CD4-positive, alpha-beta T cell (primary cell): ENCODE measurements around the gene RAPGEF2. TPM values are rescaled to one million over a fixed set of nuclear protein-coding genes. Genes with fewer than 3 reads are reported as not detected.

Experiments
- ATAC-seq: fragments of 200-7000 bp; cut with Tn5 transposase; one replicate; pipeline ENCODE4 v1.10.0; 2022; ENCODE audit warnings: mild to moderate bottlenecking; ENCODE audit not compliant: poor library complexity
- CTCF ChIA-PET: fragments of 350-600 bp; sonication (Branson Sonifier 250); formaldehyde crosslinking; loops from one replicate; lab custom pipeline; 2021; ENCODE audit warnings: antibody characterized with exemption, inconsistent platforms; lab: Charles Lee
- POLR2A ChIA-PET: fragments of 350-600 bp; sonication (Branson Sonifier 250); formaldehyde crosslinking; loops from one replicate; lab custom pipeline; 2021; ENCODE audit warnings: antibody characterized with exemption, inconsistent platforms; lab: Charles Lee
- DNase-seq, 14 experiments: peaks; one replicate each; pipeline ENCODE4 v3.0.0-alpha.2; 2013 to 2020; ENCODE audit warnings: mixed read lengths in 2 of 14
- H3K27ac ChIP-seq, 2 donors: one replicate each; pipeline versions ENCODE4 v1.5.1 to v1.7.0; 2013; ENCODE audit warnings: low read length in 2 of 2, low read depth in 1 of 2, mild to moderate bottlenecking in 1 of 2
- H3K27me3 ChIP-seq, 2 experiments: 1 replicate in 1 of 2; 2 replicates in 1 of 2; pipeline versions ENCODE4 v1.6.1 to v1.7.0; 2013; ENCODE audit warnings: low read length in 2 of 2, control low read depth in 1 of 2, mild to moderate bottlenecking in 1 of 2, moderate library complexity in 1 of 2; ENCODE audit not compliant: insufficient read depth in 2 of 2, control insufficient read depth in 1 of 2
- H3K36me3 ChIP-seq: one replicate; pipeline ENCODE4 v1.6.1; 2013; ENCODE audit warnings: low read length, control low read depth; ENCODE audit not compliant: insufficient read depth
- H3K4me1 ChIP-seq: one replicate; pipeline ENCODE4 v1.6.1; 2013; ENCODE audit warnings: low read length, control low read depth; ENCODE audit not compliant: insufficient read depth
- H3K4me3 ChIP-seq: one replicate; pipeline ENCODE4 v1.5.1; 2013; ENCODE audit warnings: mild to moderate bottlenecking, low read length, moderate library complexity
- H3K9me3 ChIP-seq, 2 experiments: 1 replicate in 1 of 2; 2 replicates in 1 of 2; pipeline versions ENCODE4 v1.6.1 to v1.7.0; 2013; ENCODE audit warnings: low read length in 2 of 2, mild to moderate bottlenecking in 2 of 2, control low read depth in 1 of 2, moderate library complexity in 1 of 2; ENCODE audit not compliant: control insufficient read depth in 1 of 2, insufficient read depth in 1 of 2
- H3K27ac Mint-ChIP-seq: one replicate; pipeline ENCODE4 v1.8.0; 2020; ENCODE audit warnings: mixed read lengths
- H3K27me3 Mint-ChIP-seq: one replicate; pipeline ENCODE4 v1.8.0; 2021; ENCODE audit warnings: mixed read lengths
- H3K36me3 Mint-ChIP-seq: one replicate; pipeline ENCODE4 v1.8.0; 2021; ENCODE audit warnings: low read depth, mixed read lengths
- H3K4me1 Mint-ChIP-seq: one replicate; pipeline ENCODE4 v1.8.0; 2021; ENCODE audit warnings: low read depth, mixed read lengths
- H3K4me3 Mint-ChIP-seq: one replicate; pipeline ENCODE4 v1.8.0; 2020; ENCODE audit warnings: mild to moderate bottlenecking, mixed read lengths
- H3K9me3 Mint-ChIP-seq: one replicate; pipeline ENCODE4 v1.8.0; 2020; ENCODE audit warnings: mixed read lengths
- intact Hi-C, 2 experiments: fragments of 100-400 bp; cut with DNase I in 1 of 2; cut with micrococcal nuclease in 1 of 2; formaldehyde crosslinking; loops; one replicate each; pipeline versions ENCODE4 v1.15.1 to v1.9.0; 2023 to 2025; cut with DNase I, micrococcal nuclease
- total RNA-seq, 174 experiments: library from RNA in 2 of 174; stranded (reverse) in 2 of 174; gene quantifications; one replicate each; pipeline ENCODE4 v1.2.3 and lab custom pipeline; 2021 to 2026
- TF ChIP-seq, protein P1 (sequence below): fragments of 200-600 bp; IDR thresholded peaks from one replicate; pipeline ENCODE4 v1.8.0; 2022; ENCODE audit warnings: antibody characterized with exemption, mild to moderate bottlenecking

RAPGEF2 gene
- total RNA-seq, 2 experiments from 2014 or later, result 25.6 to 26.4 TPM

DNA sequence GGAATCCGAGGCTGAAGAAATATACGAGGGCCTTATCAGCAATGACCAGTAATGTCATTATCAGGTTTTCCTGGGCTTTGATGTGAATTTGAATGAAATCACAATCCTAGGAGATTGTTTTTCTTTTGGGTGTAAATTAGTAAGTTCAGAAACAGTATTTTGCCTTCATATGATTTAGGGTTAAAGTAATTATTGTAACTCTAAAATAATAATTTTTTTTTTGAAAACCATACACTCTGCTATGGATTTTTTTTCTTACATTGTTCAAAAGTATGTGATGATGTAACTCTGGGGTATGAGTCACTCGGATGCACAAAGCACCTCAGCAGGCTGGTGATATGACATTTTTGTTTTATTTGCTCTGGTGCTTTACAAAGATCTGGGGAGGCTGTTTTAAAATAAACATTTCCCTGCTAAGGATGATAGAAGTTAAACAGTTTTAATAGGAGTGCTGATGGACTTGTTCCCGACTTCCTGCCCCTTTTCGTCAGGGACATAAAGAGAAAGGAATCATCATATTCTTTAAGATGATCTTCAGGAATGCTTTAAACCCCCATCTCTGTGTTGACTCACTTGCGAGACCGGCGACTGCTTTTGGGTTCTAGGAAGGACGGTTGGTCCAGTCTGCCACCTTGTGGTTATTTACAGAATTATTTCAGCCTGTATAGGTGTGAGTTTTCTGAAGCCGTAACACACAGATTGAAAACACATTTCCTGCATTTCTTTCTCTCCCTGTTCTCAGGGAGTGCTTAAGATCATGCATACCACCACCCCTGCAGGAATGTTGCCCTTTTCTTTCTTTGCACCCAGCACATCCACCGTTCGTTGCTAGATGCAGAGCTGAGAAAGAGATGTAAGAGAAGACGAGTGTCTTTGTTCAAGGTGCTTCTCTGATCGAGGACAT lies 72.5 kb downstream of the RAPGEF2 start:
- ChIA-PET POLR2A (no interaction called here), CTCF (interaction anchor here (0.7 to 1.0 kb wide), 3 partner anchors 20 to 319 kb away, joined by 3 to 4 read pairs (median 3); no protein-coding TSS in a partner anchor)
- H3K36me3 ChIP-seq, result no peaks in the 10 kb centered on the region
- H3K4me1 ChIP-seq, result peaks cover 6% of the 10 kb centered on the region
- Mint-ChIP-seq H3K4me1 (peaks cover 49% of the 10 kb centered on the region), H3K36me3 (no peaks in the 10 kb centered on the region), H3K9me3 (no peaks in the 10 kb centered on the region), H3K4me3 (no peak overlapping the region), H3K27ac (no peak overlapping the region), H3K27me3 (no peaks in the 10 kb centered on the region)
- TF ChIP-seq, protein P1, sequence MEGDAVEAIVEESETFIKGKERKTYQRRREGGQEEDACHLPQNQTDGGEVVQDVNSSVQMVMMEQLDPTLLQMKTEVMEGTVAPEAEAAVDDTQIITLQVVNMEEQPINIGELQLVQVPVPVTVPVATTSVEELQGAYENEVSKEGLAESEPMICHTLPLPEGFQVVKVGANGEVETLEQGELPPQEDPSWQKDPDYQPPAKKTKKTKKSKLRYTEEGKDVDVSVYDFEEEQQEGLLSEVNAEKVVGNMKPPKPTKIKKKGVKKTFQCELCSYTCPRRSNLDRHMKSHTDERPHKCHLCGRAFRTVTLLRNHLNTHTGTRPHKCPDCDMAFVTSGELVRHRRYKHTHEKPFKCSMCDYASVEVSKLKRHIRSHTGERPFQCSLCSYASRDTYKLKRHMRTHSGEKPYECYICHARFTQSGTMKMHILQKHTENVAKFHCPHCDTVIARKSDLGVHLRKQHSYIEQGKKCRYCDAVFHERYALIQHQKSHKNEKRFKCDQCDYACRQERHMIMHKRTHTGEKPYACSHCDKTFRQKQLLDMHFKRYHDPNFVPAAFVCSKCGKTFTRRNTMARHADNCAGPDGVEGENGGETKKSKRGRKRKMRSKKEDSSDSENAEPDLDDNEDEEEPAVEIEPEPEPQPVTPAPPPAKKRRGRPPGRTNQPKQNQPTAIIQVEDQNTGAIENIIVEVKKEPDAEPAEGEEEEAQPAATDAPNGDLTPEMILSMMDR, result peak; percentile 87
- intact Hi-C loops, result loop anchor here (1.0 to 10.0 kb wide), 8 partner anchors 71 to 923 kb away; partner anchors contain the start of gene RAPGEF2 (in 2 of the 2)
- ATAC-seq (peak; percentile 94), DNase-seq (peak; percentile 27 to 83 (median 38))
- no peak overlapping the region for H3K4me3 ChIP-seq
- H3K27ac ChIP-seq, result no peak overlapping the region
- no peaks in the 10 kb centered on the region for H3K9me3 ChIP-seq
- no peaks in the 10 kb centered on the region for H3K27me3 ChIP-seq

DNA sequence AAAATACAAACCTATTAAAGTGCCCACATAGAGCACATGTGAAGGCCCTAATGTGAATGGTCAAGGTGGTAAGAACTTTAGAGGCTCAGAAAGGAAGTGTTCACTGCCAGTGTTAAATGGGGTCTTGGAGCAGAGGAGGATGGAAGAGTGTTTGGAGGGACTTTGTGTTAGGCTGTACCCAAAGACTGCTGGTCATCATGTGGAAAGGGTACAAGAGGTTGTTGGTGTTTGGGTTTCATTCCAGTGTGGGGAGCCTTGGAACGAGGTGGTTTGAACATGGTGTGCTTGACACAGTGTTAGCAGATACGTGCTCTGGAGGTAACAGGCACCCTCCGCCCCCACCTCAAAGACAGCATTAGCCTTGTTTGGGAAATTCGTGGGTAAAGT lies 73.1 kb downstream of the RAPGEF2 start:
- ATAC-seq, result no peak
- intact Hi-C loops, result loop anchor here (1.0 to 10.0 kb wide), 9 partner anchors 8 to 923 kb away; partner anchors contain the start of gene RAPGEF2 (in 2 of the 2)
- H3K27me3 ChIP-seq, result no peaks in the 10 kb centered on the region
- ChIA-PET POLR2A (no interaction called here), CTCF (interaction anchor here (0.7 to 1.0 kb wide), 3 partner anchors 20 to 319 kb away, joined by 3 to 4 read pairs (median 3); no protein-coding TSS in a partner anchor)
- peaks cover 6% of the 10 kb centered on the region for H3K4me1 ChIP-seq
- H3K36me3 ChIP-seq, result no peaks in the 10 kb centered on the region
- TF ChIP-seq, protein P1, result no peak
- H3K4me3 ChIP-seq, result no peak overlapping the region
- Mint-ChIP-seq H3K9me3 (no peaks in the 10 kb centered on the region), H3K27ac (no peak overlapping the region), H3K4me1 (peaks cover 50% of the 10 kb centered on the region), H3K4me3 (no peak overlapping the region), H3K27me3 (no peaks in the 10 kb centered on the region), H3K36me3 (no peaks in the 10 kb centered on the region)
- H3K9me3 ChIP-seq, result no peaks in the 10 kb centered on the region
- H3K27ac ChIP-seq, result no peak overlapping the region
- DNase-seq, result no peak

DNA sequence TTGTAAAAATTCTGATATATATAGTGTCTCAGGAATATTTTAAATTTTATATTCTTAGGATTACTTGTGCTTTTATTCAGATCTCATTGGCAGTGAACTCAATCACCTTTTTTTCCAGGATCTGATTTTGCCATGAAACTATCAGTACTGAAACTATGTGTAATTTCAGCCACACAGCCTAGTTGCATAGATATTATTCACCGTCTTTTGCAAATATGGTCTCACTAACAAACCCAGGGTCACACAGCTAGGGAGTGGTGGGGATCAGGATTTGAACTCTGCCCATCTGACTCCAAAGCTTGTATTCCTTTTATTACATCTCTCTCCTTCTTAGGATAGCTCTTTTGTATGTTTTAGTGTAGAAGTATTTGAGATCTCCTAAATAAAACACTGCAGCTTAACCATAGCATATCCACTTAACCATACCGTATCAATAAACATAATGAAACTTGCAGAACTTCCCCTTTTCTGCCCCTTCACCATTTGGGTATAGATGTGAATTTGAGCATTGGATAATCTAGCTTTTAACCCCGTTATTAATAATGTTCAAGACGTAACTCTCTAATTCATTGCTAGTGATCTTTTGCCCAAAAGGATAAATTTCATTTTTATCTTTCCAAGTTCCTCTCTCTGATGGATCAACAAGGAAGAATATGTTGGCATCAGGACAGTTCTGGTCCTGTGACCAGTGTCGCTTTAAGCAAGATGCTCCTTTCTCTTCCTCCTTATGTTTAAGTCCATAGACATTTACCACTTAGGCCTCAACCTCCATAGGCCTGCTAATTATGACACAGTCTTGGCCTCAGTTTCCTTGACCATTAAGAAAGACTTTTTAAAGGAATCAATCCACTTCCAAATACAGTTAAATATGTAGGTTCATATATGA lies 74.6 kb downstream of the RAPGEF2 start:
- Histone ChIP-seq H3K4me1 (peaks cover 6% of the 10 kb centered on the region), H3K36me3 (no peaks in the 10 kb centered on the region), H3K27me3 (no peaks in the 10 kb centered on the region), H3K27ac (no peak overlapping the region), H3K9me3 (no peaks in the 10 kb centered on the region), H3K4me3 (no peak overlapping the region)
- Mint-ChIP-seq H3K27me3 (no peaks in the 10 kb centered on the region), H3K4me1 (peaks cover 37% of the 10 kb centered on the region), H3K9me3 (no peaks in the 10 kb centered on the region), H3K27ac (no peak overlapping the region), H3K4me3 (no peak overlapping the region), H3K36me3 (no peaks in the 10 kb centered on the region)
- CTCF ChIA-PET, result interaction anchor here (0.7 to 1.6 kb wide), 2 partner anchors 281 to 321 kb away, joined by 4 to 5 read pairs; no protein-coding TSS in a partner anchor
- POLR2A ChIA-PET, result no interaction called here
- DNase-seq (no peak), ATAC-seq (no peak)
- TF ChIP-seq, protein P1, result no peak
- intact Hi-C loops, result loop anchor here (5.0 to 10.0 kb wide), 3 partner anchors 73 to 923 kb away; partner anchors contain the start of gene RAPGEF2 (in 2 of the 2)
